HFF-Myc (cell line): ENCODE measurements around the gene GCNT3.

Experiments used
- DNase-seq: peaks from one replicate; pipeline ENCODE4 v3.0.0-alpha.2; 2011; ENCODE audit warnings: low read depth; ENCODE audit errors: extremely low read depth
- H3K4me3 ChIP-seq: replicated peaks from 2 replicates; pipeline ENCODE4 v1.5.1; 2011; ENCODE audit warnings: low read depth, mild to moderate bottlenecking, control low read depth, low read length
- TF ChIP-seq, protein P1 (sequence below): IDR thresholded peaks from 2 replicates; pipeline ENCODE4 v1.5.1; 2012; ENCODE audit warnings: mild to moderate bottlenecking, low read depth, low read length, control low read depth; ENCODE audit errors: missing control alignments

GCNT3 gene

DNA sequence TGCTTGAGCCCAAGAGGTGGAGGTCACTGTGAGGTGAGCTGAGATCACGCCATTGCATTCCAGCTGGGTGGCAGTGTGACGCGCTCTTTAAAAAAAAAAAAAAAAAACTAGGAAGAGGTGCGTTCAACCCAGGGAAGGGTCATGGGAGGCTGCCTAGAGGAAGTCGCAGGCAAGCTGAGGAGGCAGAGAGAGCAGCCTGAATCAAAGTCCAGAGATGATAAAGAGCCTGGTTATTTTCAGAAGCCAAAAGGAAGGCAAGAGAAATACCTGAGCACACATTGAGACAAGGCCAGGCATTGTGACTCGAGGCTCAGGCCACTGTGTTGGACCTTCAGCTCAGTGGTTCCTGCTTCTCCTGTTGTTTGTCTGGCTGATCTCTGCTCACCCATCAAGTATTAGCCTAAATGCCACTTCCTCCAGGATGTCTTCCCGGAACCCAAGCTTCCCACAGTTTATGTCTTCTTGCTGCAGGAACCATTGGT is 16.1 kb upstream of the GCNT3 start:
- H3K4me3 ChIP-seq = no peak overlapping the region
- TF ChIP-seq, protein P1, sequence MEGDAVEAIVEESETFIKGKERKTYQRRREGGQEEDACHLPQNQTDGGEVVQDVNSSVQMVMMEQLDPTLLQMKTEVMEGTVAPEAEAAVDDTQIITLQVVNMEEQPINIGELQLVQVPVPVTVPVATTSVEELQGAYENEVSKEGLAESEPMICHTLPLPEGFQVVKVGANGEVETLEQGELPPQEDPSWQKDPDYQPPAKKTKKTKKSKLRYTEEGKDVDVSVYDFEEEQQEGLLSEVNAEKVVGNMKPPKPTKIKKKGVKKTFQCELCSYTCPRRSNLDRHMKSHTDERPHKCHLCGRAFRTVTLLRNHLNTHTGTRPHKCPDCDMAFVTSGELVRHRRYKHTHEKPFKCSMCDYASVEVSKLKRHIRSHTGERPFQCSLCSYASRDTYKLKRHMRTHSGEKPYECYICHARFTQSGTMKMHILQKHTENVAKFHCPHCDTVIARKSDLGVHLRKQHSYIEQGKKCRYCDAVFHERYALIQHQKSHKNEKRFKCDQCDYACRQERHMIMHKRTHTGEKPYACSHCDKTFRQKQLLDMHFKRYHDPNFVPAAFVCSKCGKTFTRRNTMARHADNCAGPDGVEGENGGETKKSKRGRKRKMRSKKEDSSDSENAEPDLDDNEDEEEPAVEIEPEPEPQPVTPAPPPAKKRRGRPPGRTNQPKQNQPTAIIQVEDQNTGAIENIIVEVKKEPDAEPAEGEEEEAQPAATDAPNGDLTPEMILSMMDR = no peak
- DNase-seq = no peak

GRCh38 chr15:59596640-59597039 is 14.9 kb upstream of the GCNT3 start:
- no peak for DNase-seq
- TF ChIP-seq, protein P1 = no peak
- no peak overlapping the region for H3K4me3 ChIP-seq

DNA sequence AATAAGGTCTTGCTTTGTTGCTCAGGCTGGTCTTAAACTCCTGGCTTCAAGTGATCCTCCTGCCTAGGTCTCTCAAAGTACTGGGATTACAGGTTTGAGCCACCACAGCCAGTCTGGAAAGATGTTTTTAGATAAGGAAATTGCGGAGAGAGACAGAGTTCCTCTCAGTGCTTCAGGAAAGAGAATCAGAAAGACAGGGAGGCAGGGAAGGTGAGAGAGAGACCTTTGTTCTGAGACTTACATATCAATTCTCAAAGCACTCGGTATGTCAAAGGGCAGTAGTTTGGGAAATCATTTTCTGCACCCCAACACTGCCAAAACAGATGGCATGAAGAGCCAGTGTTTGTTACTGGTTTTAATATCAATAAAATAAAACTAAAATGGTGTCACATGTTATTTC is 13.1 kb upstream of the GCNT3 start:
- TF ChIP-seq, protein P1 = no peak
- no peak for DNase-seq
- no peak overlapping the region for H3K4me3 ChIP-seq

GRCh38 chr15:59605994-59606393 is 5.6 kb upstream of the GCNT3 start:
- TF ChIP-seq, protein P1 = no peak
- no peak overlapping the region for H3K4me3 ChIP-seq
- DNase-seq = no peak

DNA sequence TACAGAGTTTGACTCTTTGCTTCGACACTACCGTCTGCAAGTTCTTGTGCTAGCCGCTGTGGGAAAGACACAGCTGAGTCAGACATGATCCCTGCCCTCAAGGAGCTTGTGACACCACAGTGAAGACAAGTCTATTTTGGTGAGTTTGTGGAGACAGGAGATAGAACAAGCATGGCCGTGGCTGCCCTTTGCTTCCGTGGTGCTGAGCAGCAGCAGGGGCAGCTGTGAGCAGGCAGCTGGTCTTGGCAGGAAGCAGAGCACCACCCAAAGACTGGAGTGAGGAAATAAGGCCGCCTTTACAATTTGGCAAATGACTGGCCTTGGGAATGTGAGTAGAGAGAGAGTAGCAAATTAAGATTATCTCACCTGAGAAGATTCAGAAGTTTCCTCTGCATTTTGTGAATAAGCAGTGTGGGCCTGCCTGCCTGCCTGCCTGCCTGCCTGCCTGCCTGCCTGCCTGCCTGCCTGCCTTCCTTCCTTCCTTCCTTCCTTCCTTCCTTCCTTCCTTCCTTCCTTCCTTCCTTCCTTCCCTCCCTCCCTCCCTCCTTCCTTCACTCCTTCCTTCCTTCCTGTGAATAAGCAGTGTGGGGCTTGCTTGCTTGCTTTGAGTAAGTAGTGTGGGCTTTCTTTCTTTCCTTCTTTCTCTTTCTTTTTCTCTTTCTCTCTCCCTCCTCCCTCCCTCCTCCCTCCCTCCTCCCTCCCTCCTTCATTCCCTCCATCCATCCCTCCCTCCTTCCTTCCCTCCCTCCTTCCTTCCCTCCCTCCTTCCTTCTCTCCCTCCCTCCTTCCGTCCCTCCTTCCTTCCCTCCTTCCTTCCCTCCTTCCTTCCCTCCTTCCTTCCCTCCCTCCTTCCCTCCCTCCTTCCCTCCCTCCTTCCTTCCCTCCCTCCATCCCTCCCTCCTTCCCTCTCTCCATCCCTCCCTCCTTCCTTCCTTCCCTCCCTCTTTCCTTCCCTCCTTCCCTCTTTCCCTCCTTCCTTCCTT is 1.6 kb upstream of the GCNT3 start:
- TF ChIP-seq, protein P1 = no peak
- H3K4me3 ChIP-seq = no peak overlapping the region
- no peak for DNase-seq

GRCh38 chr15:59614153-59614552 is 2.6 kb downstream of the GCNT3 start:
- no peak for DNase-seq
- TF ChIP-seq, protein P1 = no peak
- H3K4me3 ChIP-seq = no peak overlapping the region
